Retina (tissue), 1 donor: ENCODE measurements around the gene MPIG6B.
A peak's percentile ranks its signal among the peaks of the same experiment; 100 is the strongest.

Source experiments
- DNase-seq: peaks from one replicate; pipeline ENCODE4 v3.0.0-alpha.2; 2016

Gene MPIG6B

DNA sequence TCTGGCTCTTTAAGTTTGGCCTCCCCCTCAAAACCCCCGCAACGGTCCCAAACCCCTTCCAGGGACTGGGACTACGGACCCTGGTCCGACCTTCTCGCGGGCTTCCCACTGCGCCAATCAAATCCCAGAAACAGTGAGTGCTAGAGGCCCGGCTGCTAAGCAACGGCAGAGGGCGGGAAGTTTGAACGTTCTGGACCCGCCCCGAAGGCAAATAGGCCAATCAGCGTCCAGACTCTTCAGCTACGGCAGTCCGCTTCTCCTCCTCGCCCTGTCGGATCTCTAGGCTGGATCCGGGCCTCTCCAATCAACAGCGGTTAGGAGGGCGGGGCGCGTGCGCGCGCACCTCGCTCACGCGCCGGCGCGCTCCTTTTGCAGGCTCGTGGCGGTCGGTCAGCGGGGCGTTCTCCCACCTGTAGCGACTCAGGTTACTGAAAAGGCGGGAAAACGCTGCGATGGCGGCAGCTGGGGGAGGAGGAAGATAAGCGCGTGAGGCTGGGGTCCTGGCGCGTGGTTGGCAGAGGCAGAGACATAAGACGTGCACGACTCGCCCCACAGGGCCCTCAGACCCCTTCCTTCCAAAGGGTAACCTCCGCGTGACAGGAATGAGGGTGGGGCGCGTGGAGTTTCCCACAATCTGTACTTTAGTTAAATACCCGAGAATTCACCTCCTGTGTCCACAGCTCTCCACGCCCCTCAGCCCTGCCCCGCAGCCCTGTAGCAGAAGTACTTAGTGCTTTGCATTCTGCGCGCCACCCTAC lies 16.6 kb downstream of the MPIG6B start, which contains the start of gene MSH5:
TSS of gene MSH5 (plus strand) at position 367 of the 758 bp plus-strand sequence. CDS start 462 bp downstream, outside the sequence.
- DNase-seq, result peak; percentile 99

DNA sequence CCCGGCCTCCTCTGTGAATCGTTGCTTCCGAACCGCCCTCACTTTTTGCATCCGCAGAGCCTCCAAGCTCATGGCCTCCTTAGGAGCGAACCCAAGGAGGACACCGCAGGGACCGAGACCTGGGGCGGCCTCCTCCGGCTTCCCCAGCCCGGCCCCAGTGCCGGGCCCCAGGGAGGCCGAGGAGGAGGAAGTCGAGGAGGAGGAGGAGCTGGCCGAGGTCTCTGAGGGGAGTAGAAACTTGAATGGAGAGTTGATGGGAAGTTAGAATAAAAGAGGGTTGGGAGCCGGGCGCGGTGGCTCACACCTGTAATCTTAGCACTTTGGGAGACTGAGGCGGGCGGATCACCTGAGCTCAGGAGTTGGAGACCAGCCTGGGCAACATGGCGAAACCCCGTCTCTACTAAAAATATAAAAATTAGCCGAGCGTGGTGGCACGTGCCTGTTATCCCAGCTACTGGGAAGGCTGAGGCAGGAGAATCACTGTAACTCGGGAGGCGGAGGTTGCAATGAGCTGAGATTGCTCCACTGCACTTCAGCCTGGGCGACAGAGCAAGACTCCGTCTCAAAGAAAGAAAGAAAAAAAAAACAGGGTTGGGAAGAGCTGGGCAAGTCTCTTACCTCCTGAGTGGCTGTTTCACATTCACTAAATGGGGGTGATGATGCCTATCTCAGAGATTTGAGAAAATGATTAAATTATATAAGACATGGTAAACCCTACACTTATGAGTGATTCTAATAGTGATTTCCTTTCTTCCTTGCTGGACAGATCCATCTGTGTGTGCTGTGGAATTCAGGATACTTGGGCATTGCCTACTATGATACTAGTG lies 17.4 kb downstream of the MPIG6B start:
- DNase-seq, result no peak

DNA sequence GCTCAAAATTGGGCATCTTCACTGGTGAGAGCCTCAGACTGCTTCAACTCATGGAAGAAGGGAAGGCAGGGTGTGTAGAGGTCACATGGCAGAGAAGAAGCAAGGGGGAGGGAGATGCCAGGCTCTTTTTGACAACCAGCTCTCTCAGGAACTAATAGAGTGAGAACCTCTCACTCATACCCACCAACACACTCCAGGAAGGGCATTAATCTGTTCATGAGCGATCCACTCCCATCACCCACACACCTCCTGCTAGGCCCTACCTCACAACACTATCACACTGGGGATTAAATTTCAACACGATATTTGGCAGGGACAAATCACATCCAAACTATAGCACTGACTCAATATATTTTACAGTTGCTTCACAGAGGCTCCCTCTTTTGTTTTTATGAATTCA lies 18.6 kb downstream of the MPIG6B start:
- DNase-seq, result no peak

DNA sequence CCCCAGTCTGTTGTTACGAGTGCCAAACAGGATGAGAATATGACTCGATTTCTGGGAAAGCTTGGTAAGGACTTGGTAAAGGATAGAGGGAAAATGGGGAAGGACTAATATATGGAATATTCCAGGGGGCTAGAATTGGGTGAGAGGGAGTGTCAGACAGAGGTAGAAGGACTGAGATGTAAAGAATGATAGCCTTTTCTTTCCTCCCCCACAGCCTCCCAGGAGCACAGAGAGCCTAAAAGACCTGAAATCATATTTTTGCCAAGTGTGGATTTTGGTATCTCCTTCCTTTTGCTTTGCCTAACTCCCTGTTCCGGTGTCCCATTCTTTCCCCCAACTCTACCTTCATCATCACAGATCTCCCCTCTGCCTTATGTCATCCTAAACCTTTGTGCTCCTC lies 19.7 kb downstream of the MPIG6B start:
- DNase-seq, result no peak

DNA sequence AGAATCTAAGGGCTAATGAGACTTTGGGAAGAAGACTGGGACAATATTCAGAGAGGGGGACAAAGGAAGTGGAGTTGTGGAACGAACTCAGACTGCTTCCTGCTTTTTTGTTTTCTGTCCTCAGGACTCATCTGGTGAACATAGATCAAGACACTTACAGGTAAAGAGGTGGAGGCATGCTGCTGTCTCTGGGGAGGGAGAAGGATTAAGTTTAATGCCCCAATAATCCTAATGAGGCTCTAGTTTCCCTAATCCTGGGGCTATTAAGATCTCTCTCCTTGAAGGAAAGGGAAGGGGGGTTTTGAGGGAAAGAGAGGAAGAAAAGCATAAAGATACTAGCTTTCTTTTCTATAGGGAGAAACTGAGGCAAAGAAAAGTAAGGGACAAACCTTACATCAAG lies 21.2 kb downstream of the MPIG6B start:
- DNase-seq, result no peak

DNA sequence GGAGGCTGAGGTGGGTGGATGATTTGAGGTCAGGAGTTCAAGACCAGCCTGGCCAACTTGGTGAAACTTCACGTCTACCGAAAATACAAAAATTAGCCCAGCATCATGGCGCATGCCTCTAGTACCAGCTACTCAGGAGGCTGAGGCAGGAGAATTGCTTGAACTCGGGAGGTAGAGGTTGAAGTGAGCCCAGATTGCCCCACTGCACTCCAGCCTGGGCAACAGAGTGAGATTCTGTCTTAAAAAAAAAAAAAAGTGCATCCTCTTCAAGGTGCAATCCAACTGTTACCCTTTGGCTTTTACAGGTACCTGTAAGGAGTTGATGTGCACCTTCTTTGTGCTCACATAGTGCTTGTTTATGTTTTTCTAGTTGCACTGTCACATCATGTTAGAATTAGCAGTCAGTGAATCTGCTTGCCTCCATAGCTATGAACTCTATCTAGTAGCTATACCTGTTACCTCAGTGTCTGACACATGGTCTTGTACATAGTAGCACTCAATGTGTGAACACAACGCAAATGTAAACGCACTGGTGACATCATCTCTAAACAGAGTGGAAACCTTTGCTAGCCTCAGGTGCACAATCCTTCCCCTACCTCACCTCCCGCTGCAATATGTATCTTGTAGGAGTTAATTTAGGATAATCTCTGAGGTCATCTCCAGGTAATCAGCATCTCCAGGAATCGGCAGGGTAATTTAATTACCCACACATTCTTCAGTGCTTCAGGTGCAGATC lies 26.3 kb downstream of the MPIG6B start:
- DNase-seq, result no peak

DNA sequence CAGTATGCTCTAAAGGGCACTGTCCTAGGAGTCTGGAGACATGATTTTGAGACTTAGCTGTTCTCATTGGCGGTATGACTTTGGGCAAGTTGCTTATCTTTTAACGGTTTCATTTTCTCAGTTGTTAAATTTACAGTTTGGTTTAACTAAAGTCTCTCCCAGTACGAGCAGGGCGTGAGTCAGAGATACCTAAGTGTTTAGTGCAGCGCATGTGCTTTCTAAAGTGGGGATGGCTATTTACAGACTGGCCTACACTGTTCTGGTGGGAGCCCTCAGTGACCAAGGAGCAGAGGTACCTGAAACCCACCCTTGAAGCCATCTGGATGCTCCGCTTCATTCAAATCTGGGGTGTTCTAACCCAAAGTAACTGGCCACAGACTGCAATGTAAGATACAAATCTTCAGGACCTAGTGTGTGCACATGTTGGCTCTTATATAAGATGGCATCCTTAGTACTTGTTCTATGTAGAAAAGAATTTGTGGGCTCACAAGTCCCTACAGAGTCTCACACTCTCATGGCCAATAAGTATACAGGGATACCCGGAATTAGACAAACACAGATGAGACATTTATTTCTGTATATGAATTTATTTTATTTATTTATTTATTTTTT lies 27.3 kb downstream of the MPIG6B start:
- no peak for DNase-seq

DNA sequence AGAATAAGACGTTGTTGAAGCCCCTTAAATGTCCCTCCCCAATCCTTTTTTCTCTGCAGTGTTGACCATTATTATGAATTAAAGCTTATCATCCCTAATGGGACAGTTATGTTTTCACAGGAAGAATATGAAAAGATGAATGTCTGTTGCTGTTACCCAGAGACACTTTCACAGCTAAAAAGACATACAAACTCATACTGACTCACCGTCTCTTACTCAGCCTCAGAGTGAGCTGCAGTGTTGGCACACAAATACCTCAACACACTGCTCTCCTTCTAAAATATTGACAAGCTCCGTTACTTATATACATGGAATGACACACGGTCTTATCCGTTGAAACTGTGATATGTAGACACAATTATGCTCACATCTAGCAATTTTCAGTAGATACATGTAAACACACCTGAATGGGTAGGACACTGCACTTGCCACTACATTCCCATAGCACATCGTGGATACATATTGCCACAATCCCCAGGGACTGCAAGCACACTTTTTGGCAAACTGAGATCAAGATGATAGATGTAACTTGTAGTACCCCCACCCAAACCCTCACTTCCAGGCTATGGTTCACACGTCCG lies 29.7 kb downstream of the MPIG6B start:
- no peak for DNase-seq

DNA sequence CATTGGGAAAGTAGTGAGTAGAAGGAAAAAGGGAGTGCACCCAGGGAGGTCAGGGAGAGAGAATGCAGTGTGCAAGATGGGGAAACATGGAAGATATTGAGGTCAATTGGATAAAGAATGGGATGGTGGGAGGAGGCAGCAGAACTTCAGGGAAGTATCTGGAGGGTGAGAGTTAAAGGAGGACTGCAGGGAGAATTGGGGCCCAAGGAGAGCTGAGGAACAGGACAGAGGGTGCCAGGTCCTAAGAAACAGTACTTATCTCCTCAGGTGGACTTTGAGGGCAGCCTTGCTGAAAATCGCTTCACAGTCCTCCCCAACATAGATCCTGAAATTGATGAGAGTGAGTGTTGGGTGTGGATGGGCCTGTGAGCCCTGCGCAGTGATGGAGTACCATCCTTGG lies 35.1 kb downstream of the MPIG6B start:
- no peak for DNase-seq

DNA sequence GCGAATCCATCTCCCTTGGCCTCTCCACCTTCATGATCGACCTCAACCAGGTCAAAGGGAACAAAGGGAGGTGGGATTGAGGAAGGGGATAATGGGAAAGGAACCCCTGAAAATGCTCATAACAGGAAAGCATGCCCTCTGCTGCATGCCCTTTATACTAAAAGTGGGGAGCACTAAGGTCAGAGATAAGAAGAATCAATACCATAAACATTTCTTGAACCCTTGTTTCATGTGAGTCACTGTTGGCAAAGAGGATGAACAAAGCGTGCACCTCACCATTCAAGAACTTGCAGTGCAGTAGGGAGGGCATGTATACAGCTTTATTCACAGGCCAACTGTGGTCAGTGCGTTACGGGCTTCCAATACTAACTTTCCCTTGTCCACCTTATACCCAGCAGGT lies 37.6 kb downstream of the MPIG6B start:
- DNase-seq, result no peak

DNA sequence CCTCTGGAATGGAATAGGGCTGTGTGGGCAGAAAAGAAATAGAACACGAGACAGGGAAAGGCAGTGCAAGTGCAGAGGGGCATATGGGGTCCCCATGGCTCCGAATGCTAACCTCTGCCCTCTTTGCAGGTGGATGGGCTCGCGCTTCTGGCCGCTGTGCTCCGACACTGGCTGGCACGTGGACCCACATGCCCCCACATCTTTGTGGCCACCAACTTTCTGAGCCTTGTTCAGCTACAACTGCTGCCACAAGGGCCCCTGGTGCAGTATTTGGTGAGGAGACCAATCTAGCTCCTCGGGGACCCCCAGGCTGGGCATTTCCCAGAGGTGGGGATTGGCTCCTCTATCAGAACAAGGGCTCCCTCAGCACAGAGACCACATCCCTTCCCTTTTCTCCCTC lies 38.2 kb downstream of the MPIG6B start:
- no peak for DNase-seq

DNA sequence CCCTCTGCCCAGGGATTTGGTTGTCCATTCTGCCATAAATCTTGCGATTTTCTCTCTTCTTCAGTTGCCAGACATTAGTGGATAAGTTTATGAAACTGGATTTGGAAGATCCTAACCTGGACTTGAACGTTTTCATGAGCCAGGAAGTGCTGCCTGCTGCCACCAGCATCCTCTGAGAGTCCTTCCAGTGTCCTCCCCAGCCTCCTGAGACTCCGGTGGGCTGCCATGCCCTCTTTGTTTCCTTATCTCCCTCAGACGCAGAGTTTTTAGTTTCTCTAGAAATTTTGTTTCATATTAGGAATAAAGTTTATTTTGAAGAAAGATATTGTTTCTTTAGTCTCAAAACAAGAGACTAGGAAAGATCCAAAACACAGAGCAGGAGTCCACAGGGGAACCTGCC lies 39.2 kb downstream of the MPIG6B start, which contains the start of gene SAPCD1:
TSS of gene SAPCD1 (plus strand) at position 301 of the 400 bp plus-strand sequence. CDS start 399 bp downstream, outside the sequence.
- no peak for DNase-seq

DNA sequence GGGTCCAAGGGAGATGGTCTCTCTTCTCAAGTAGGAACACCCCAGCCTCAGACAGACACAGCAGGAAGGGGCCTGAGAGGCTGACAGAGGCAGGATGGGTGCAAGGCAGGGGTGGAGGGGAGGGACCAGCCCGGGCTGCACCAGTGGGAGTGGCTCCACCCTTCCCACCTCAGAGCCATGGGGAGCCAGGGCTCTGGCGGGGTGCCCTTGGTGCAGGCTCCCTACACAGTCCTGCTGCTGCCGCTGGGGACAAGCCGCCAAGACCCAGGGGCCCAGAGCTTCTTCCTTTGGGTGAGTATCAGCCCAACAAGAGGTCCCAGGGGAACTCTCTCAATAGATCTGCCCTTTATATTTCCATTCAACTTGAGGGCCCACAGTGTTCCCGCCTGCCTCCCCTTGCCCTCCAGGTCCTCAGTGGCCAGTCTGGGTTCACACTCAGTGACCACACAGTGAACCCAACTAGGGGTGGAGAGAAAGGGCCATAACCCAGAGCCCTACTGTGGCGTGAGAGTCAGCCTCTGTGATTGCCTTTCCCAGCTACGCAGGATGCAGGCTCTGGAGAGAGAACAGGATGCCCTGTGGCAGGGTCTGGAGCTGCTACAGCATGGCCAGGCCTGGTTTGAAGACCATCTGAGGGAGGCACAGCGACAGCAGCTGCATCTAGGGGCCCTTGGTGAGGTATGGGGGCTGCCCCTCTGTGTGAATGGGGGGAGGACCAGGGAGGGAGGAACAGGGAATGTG lies 39.9 kb downstream of the MPIG6B start:
- no peak for DNase-seq

DNA sequence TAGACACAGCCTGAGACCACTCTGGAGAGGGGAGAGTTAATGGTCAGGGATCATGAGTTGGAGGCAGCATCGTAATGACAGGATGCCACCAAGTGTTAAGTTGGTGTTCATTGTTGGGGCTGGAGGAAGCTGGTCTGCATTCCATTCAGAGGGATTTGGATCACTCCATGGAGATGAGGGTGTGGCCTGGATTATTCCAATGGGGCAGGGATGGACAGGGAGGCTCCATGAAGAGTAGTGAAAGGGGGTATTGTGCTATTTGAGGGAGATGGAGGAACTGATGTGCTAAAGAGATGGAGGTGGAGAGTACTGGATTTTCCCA lies 40.4 kb downstream of the MPIG6B start:
- DNase-seq, result peak; percentile 84

DNA sequence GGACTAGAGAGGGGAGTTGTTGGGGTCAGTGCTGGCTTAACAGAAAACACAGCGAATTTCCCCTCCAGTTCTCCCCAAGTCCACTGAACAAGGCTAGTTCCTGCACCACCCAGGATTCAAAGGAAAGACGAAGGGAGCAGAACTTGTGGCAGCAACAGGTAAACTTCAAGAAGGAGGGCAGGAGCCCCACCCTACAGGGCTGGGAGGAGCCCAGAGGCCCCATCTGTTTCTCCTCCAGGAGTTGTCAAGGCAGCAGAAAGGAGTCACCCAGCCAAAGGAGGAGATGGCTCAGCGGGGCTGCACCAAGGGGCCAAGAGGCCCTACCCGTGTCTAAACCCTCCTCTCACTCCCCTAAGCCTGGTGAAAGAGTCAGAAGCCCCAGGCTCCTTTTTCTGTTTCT lies 41.0 kb downstream of the MPIG6B start:
- DNase-seq, result no peak

DNA sequence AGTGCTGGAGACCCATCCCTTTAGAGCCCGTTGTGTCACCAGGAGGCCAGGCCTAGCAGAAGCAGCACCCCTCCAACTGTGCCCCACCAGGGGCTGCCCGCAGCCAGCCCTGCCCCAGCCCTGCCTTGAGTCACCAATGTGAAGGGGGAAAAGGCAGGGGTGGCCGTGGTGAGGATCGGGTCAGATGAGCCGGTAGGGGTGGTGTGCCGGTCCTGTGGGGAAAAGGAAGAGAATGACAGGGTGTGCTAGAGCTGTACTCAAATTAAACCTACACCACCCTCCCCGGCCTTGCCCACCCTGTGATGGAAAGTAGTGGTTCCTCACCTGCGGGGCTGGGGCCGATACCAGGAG lies 42.4 kb downstream of the MPIG6B start:
- DNase-seq, result no peak

DNA sequence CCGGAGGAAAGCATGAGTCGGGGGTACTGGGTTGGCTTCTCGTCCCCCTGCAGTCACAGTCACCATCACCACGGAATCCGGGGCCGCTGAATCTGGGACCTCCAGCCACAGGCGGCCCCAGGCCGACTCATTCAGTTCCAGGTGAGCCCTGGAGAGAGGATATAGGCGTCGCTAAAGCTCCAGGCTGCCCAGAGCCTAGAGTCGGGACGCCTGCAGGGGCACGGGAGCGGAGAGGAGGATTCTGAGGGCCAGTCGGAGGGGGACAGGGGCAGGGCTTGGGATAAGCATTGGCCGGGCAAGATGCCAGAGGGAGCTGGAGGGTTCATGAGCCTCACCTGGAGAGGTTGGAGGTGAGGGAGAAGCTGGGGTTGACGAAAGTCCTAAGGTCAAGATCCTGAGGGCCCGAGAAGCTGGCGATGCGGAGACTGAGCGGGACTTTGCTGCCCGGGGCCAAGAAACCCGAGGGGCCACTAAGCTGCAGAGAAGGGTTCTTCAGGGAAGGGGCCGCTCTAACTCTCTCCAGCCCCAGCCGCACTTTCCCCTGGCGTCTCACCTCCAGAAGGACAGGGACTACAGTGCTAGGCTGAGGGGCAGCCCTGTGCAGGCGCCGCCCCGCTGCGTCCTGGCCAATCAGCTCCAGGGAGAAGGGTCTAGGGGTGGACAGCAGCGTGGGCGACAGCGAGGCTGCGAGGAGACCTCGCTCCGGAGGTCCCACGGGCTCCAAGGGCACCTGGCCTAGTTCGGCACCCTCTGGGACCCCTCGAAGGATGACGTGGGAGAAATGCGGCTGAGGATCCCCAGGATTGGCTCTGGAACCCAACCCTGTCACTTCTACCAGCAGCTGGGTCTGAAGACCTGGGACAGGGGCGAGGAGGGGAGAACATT lies 43.0 kb downstream of the MPIG6B start:
- DNase-seq, result peak; percentile 79

DNA sequence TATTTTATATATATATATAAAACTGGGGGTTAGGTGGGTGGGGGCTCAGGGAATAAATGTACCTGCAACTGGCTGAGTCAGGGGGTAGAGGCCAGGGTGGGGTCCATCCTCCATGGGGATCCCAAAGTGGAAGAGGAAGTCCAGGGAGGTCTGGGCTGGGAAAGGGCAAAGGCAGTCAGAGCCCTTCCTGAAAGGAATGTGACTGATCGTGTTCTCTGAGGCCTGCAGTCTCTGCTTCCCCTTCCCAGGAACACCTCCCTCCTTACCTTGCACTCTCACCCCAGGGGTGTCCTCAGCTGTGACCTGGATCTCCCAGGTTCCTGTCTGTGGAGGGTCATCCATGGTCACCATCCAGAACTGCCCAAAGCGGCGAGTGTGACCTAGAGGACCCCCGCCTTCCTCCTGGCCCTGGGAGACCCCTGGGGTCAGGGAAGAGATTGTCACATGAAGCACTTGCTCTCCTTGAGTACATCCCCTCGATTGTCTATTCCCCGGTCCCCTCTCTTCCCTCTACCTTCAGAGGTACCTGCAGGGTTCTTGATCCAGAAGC lies 44.0 kb downstream of the MPIG6B start:
- DNase-seq, result no peak

DNA sequence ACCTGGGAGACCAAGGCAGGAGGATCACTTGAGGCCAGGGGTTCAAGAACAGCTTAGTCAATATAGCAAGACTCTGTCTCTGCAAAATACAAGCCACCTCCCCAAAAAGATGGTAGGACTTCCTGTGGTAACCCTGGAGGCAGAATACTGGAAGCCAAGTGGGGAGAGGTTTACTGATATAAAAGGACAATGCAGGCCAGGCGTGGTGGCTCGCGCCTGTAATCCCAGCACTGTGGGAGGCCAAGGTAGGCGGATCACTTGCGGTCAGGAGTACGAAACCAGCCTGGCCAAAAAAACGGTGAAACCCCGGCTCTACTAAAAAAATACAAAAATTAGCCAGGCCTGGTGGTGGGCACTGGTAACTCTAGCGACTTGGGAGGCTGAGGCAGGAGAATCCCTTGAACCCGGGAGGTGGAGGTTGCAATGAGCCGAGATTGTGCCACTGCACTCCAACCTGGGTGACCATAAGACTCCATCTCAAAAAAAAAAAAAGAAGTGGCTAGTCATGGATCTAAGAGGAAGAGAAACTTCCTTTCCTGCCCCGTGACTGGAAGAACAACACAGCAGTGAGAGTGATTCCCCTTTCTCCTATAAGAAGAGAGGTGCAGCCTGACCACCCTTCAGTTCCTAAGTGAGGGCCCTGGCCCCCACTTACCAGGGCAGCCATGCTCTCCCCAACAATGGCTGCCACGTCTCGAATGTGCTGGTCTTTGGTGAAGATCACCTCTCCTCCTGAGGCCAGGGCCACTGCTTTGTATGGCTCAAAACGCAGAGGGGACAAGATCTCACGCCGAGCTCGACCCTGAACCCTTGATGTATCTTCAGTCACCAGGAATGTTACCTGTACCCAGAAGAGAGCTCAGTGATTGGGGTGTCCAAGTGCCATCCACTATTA lies 45.4 kb downstream of the MPIG6B start:
- DNase-seq, result no peak
